GM12878 (cell line): Measurements from ENCODE around the gene PDCD10. TPM values are rescaled to one million over a fixed set of nuclear protein-coding genes. Genes with fewer than 3 reads are reported as not detected.

ENCODE experiments used
- EED ChIP-seq: sonication (generic); IDR thresholded peaks from 2 replicates; pipeline ENCODE4 v1.6.1; 2016; ENCODE audit warnings: antibody characterized with exemption, low read depth
- ETV6 ChIP-seq, 2 experiments: fragments of 450-650 bp in 1 of 2; IDR thresholded peaks in 1 of 2; conservative IDR thresholded peaks in 1 of 2; 2 replicates each; pipeline ENCODE4 v1.6.1; 2014; ENCODE audit warnings: antibody characterized with exemption in 1 of 2, borderline replicate concordance in 1 of 2, low read depth in 1 of 2, mild to moderate bottlenecking in 1 of 2, moderate library complexity in 1 of 2
- GABPA ChIP-seq: IDR thresholded peaks from 2 replicates; pipeline ENCODE4 v1.6.1; 2014; ENCODE audit warnings: antibody characterized with exemption, low read depth, mild to moderate bottlenecking, inconsistent platforms
- IRF4 ChIP-seq: IDR thresholded peaks from 2 replicates; pipeline ENCODE4 v1.6.1; 2011; ENCODE audit warnings: low read depth, low read length
- LARP7 ChIP-seq: fragments of 450-650 bp; IDR thresholded peaks from 2 replicates; pipeline ENCODE4 v1.6.1; 2017; ENCODE audit warnings: mild to moderate bottlenecking
- MEF2B ChIP-seq: fragments of 450-650 bp; IDR thresholded peaks from 2 replicates; pipeline ENCODE4 v1.6.1; 2018; ENCODE audit warnings: mild to moderate bottlenecking, moderate library complexity; ENCODE audit not compliant: partially characterized antibody, poor library complexity, severe bottlenecking
- RB1 ChIP-seq: fragments of 450-650 bp; formaldehyde crosslinking; IDR thresholded peaks from 2 replicates; pipeline ENCODE4 v1.6.1; 2017; ENCODE audit warnings: mild to moderate bottlenecking, borderline replicate concordance
- RUNX3 ChIP-seq: IDR thresholded peaks from 2 replicates; pipeline ENCODE4 v1.6.1; 2012; ENCODE audit warnings: low read length, inconsistent platforms
- SIX5 ChIP-seq: IDR thresholded peaks from 2 replicates; pipeline ENCODE4 v1.6.1; 2011; ENCODE audit warnings: mild to moderate bottlenecking, low read depth, low read length, moderate library complexity; ENCODE audit not compliant: severe bottlenecking
- TARDBP ChIP-seq: IDR thresholded peaks from 2 replicates; pipeline ENCODE4 v1.6.1; 2016; ENCODE audit warnings: borderline replicate concordance
- polyA plus RNA-seq, 11 experiments: library from polyadenylated mRNA; depleted of rRNA in 4 of 11; unstranded in 6 of 11; stranded (reverse) in 5 of 11; fragments of >200 nt; fragmentation: Nextera tagmentation in 4 of 11; fragmentation: Illumina TruSeq in 1 of 11; extraction: Ambion mirVana in 4 of 11; extraction: Trizol in 1 of 11; gene quantifications; 1 replicate in 1 of 11; 2 replicates in 10 of 11; pipeline versions ENCODE4 v1.2.1 to v1.2.3, GENCODE V29; 2011 to 2016; ENCODE audit warnings: inconsistent platforms in 2 of 11, missing spikeins in 2 of 11, low read depth in 1 of 11
- total RNA-seq, 4 experiments: library from RNA; depleted of rRNA in 3 of 4; stranded (reverse); fragments of >200 nt in 3 of 4; fragmentation: Illumina TruSeq in 1 of 4; extraction: Trizol in 1 of 4; gene quantifications; 2 replicates each; pipeline versions ENCODE4 v1.2.1 to v1.2.3, GENCODE V29; 2013 to 2021
- TF ChIP-seq, protein P1 (sequence below): fragments of 450-650 bp; IDR thresholded peaks from 2 replicates; pipeline ENCODE4 v1.6.1; 2017; ENCODE audit warnings: mild to moderate bottlenecking, moderate library complexity
- TF ChIP-seq, protein P2 (sequence below): IDR thresholded peaks from 2 replicates; pipeline ENCODE4 v1.6.1; 2012; ENCODE audit warnings: low read depth, low read length, improper control_type of control experiment
- TF ChIP-seq, protein P3 (sequence below): IDR thresholded peaks from 2 replicates; pipeline ENCODE4 v1.6.1; 2011; ENCODE audit warnings: mild to moderate bottlenecking, low read depth, low read length, moderate library complexity; ENCODE audit not compliant: insufficient replicate concordance
- TF ChIP-seq, protein P4 (sequence below): IDR thresholded peaks from 2 replicates; pipeline ENCODE4 v1.6.1; 2011; ENCODE audit warnings: low read depth, mild to moderate bottlenecking, low read length, moderate library complexity, borderline replicate concordance; ENCODE audit errors: extremely low read depth
- TF ChIP-seq, protein P5 (sequence below): IDR thresholded peaks from 2 replicates; pipeline ENCODE4 v1.6.1; 2012; ENCODE audit warnings: mild to moderate bottlenecking, low read depth, low read length
- TF ChIP-seq, protein P6 (sequence below): fragments of 450-650 bp; IDR thresholded peaks from 2 replicates; pipeline ENCODE4 v1.6.1; 2018; ENCODE audit warnings: mild to moderate bottlenecking, low read depth, moderate library complexity; ENCODE audit not compliant: partially characterized antibody

Gene PDCD10
- total and polyA plus RNA-seq, 10 of the 15 experiments (the other 5 are each of a cell fraction or from before 2014, with no cell fraction given): 64.1 to 247 (median 125) TPM

DNA sequence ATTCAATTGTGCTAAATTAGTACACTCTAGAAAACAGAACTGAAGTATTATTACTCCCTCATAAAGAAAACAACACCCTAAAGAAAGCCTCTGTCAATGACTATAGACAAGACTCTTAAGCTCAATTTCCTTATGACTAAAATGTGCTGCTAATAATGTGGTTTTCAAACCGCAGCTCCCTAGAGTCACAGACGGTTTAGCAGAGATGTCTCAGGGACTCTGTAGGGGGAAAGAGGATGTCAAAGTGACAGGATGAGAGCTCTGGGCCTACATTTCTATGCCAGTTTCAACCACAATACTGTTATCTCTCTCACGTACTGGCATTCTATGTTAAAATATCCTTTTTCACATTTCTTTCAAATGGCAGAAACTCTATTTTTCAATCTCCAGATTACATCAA, 43.3 kb downstream of the PDCD10 start (continued):
- TF ChIP-seq, protein P1, sequence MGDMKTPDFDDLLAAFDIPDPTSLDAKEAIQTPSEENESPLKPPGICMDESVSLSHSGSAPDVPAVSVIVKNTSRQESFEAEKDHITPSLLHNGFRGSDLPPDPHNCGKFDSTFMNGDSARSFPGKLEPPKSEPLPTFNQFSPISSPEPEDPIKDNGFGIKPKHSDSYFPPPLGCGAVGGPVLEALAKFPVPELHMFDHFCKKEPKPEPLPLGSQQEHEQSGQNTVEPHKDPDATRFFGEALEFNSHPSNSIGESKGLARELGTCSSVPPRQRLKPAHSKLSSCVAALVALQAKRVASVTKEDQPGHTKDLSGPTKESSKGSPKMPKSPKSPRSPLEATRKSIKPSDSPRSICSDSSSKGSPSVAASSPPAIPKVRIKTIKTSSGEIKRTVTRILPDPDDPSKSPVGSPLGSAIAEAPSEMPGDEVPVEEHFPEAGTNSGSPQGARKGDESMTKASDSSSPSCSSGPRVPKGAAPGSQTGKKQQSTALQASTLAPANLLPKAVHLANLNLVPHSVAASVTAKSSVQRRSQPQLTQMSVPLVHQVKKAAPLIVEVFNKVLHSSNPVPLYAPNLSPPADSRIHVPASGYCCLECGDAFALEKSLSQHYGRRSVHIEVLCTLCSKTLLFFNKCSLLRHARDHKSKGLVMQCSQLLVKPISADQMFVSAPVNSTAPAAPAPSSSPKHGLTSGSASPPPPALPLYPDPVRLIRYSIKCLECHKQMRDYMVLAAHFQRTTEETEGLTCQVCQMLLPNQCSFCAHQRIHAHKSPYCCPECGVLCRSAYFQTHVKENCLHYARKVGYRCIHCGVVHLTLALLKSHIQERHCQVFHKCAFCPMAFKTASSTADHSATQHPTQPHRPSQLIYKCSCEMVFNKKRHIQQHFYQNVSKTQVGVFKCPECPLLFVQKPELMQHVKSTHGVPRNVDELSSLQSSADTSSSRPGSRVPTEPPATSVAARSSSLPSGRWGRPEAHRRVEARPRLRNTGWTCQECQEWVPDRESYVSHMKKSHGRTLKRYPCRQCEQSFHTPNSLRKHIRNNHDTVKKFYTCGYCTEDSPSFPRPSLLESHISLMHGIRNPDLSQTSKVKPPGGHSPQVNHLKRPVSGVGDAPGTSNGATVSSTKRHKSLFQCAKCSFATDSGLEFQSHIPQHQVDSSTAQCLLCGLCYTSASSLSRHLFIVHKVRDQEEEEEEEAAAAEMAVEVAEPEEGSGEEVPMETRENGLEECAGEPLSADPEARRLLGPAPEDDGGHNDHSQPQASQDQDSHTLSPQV: no peak
- TF ChIP-seq, protein P2, sequence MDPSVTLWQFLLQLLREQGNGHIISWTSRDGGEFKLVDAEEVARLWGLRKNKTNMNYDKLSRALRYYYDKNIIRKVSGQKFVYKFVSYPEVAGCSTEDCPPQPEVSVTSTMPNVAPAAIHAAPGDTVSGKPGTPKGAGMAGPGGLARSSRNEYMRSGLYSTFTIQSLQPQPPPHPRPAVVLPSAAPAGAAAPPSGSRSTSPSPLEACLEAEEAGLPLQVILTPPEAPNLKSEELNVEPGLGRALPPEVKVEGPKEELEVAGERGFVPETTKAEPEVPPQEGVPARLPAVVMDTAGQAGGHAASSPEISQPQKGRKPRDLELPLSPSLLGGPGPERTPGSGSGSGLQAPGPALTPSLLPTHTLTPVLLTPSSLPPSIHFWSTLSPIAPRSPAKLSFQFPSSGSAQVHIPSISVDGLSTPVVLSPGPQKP: no peak
- TF ChIP-seq, protein P3, sequence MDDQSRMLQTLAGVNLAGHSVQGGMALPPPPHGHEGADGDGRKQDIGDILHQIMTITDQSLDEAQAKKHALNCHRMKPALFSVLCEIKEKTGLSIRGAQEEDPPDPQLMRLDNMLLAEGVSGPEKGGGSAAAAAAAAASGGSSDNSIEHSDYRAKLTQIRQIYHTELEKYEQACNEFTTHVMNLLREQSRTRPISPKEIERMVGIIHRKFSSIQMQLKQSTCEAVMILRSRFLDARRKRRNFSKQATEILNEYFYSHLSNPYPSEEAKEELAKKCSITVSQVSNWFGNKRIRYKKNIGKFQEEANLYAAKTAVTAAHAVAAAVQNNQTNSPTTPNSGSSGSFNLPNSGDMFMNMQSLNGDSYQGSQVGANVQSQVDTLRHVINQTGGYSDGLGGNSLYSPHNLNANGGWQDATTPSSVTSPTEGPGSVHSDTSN: peak; percentile 62
- TF ChIP-seq MEF2B (peak; percentile 98), GABPA (0 out of 2 replicates have a peak, but pooled peaks have one; percentile 26), RUNX3 (peak; percentile 100), IRF4 (peak; percentile 74; the same call in 1 of the 2 replicates), ETV6 (conservative IDR thresholded peaks at IDR 0.05 in 1 of 2, IDR thresholded peaks at IDR 0.05 in 1 of 2; ENCODE audit: borderline replicate concordance in 1 of 2, low read depth in 1 of 2) (peak in 1 of 2 experiments; percentile 67; a peak in 1 of 4 replicates), RB1 (no peak; the same call in 1 of the 2 replicates), TARDBP (no peak), LARP7 (no peak), EED (peak; percentile 82), SIX5 (no peak)
- TF ChIP-seq, protein P4, sequence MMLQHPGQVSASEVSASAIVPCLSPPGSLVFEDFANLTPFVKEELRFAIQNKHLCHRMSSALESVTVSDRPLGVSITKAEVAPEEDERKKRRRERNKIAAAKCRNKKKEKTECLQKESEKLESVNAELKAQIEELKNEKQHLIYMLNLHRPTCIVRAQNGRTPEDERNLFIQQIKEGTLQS: no peak
- TF ChIP-seq, protein P5, sequence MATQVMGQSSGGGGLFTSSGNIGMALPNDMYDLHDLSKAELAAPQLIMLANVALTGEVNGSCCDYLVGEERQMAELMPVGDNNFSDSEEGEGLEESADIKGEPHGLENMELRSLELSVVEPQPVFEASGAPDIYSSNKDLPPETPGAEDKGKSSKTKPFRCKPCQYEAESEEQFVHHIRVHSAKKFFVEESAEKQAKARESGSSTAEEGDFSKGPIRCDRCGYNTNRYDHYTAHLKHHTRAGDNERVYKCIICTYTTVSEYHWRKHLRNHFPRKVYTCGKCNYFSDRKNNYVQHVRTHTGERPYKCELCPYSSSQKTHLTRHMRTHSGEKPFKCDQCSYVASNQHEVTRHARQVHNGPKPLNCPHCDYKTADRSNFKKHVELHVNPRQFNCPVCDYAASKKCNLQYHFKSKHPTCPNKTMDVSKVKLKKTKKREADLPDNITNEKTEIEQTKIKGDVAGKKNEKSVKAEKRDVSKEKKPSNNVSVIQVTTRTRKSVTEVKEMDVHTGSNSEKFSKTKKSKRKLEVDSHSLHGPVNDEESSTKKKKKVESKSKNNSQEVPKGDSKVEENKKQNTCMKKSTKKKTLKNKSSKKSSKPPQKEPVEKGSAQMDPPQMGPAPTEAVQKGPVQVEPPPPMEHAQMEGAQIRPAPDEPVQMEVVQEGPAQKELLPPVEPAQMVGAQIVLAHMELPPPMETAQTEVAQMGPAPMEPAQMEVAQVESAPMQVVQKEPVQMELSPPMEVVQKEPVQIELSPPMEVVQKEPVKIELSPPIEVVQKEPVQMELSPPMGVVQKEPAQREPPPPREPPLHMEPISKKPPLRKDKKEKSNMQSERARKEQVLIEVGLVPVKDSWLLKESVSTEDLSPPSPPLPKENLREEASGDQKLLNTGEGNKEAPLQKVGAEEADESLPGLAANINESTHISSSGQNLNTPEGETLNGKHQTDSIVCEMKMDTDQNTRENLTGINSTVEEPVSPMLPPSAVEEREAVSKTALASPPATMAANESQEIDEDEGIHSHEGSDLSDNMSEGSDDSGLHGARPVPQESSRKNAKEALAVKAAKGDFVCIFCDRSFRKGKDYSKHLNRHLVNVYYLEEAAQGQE: no peak
- TF ChIP-seq, protein P6, sequence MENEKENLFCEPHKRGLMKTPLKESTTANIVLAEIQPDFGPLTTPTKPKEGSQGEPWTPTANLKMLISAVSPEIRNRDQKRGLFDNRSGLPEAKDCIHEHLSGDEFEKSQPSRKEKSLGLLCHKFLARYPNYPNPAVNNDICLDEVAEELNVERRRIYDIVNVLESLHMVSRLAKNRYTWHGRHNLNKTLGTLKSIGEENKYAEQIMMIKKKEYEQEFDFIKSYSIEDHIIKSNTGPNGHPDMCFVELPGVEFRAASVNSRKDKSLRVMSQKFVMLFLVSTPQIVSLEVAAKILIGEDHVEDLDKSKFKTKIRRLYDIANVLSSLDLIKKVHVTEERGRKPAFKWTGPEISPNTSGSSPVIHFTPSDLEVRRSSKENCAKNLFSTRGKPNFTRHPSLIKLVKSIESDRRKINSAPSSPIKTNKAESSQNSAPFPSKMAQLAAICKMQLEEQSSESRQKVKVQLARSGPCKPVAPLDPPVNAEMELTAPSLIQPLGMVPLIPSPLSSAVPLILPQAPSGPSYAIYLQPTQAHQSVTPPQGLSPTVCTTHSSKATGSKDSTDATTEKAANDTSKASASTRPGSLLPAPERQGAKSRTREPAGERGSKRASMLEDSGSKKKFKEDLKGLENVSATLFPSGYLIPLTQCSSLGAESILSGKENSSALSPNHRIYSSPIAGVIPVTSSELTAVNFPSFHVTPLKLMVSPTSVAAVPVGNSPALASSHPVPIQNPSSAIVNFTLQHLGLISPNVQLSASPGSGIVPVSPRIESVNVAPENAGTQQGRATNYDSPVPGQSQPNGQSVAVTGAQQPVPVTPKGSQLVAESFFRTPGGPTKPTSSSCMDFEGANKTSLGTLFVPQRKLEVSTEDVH: no peak
